NCI-H187 treated with DMSO at 0.1 percent for 48 hours (cell line): ENCODE measurements around the gene NCAPD2.
"Not testable (repeated sequence)": the region's sequence is repeated elsewhere in the genome, so short reads cannot be mapped to it uniquely, and the experiment has no call there.

Source experiments
- DNase-seq: peaks from one replicate; lab custom pipeline; 2025; lab: John Stamatoyannopoulos, UW

Gene NCAPD2

DNA sequence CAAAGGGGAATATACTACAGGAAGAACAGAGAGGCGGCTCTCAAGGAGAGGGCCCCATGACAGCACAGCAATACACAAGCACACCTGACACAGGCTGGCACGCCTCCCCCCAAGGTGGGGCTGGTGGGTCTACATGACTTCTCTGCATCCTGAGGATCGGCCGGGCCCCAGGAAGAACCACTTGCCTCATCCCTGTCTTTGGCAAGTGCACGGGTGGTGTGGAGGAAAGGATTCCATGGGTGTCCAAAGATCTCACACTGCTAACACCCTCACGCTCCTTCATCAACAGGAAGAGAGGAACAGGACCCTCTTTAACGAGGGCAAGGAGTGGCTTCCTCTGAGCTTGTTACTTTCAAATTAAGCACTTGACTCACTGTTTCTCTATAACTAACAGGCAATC, 30.7 kb upstream of the NCAPD2 start:
- no peak for DNase-seq

DNA sequence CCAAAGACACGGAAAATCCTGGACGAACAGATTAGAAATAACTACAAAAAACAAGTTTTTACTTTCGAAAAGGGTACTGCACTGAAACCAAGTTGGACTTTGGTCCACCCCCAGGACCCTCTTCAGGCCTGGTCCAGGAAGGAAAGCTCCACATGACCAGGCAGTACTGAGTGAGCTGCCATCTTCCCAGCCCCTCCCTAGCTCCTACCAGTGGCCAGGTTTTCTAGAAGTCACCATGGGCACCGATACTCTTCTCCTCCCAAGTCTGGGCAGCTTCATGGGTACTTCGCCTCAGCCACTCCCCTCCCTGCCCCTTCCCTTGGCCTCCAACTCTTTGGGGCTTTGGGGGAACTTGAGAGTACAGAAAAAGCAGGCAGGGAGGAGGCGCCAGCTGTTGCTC, 30.0 kb upstream of the NCAPD2 start:
- DNase-seq = no peak

DNA sequence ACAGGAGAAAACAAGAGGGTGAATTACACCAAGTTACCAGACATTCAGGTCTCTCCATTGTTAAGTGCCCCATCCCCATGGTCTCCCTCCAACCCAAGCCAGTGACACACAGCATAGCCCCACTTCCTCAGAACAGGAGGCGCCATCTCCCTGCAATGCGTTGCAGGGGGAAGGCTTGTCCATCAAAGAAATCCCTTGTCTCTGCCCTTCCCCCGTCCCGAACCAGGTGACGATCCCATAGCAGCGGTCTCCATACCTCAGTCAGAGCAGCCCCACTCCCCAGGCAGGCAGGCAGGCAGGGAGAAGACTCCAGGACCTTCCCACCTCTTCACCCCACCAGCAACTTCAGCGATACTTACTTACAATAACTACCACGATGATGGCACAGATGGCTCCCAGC, 29.4 kb upstream of the NCAPD2 start:
- no peak for DNase-seq

DNA sequence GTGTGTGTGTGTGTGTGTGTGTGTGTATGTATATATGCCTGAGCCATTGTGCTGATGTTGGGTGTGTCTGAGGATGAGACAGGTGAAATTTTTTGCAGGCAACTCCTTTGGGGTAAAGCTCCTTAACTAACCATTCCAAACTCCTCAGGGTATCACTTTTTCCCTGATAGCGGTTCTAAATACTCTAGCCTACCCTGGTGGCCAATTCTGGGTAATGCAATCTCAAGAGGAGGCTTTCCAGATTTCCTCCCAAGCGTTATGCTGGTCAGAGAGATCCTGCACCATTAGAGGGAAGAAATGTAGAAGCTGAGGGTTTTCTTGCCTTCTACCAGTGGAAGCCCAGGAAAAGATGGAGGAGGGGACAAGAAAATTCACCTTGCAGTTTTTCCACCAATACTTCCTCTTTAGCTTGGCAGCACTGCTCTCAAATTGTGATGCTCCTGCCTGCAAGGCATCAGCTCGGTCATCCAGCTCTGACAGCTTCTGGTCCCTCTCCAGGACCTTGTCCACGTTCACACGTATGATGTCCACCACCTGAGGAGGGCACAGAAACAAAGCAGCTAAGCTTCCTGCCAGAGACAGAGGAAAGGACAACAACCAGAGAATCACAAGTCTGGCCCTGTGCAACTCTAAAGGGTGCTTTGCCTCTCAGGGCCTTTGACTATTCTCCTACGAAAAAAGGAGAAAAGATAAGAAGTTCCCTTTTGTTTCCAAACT, 28.3 kb upstream of the NCAPD2 start:
- DNase-seq = no peak

DNA sequence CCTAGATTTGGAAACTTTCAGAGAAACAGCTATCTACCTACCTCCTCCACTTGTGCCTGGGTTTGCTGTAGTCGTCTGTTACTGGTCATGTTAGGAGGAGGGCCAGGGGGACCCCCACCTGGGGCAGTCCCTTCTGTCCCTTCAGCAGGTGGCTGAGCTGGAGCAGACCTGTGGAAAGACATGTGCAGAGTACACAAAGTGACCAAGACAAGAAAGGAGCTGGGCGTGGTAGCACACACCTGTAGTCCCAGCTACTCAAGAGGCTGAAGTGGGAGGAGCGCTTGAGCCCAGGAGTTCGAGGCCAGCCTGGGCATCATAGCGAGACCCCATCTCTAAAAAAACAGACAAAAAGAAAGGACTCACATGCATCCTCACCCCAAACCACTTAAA, 27.7 kb upstream of the NCAPD2 start:
- DNase-seq = no peak

DNA sequence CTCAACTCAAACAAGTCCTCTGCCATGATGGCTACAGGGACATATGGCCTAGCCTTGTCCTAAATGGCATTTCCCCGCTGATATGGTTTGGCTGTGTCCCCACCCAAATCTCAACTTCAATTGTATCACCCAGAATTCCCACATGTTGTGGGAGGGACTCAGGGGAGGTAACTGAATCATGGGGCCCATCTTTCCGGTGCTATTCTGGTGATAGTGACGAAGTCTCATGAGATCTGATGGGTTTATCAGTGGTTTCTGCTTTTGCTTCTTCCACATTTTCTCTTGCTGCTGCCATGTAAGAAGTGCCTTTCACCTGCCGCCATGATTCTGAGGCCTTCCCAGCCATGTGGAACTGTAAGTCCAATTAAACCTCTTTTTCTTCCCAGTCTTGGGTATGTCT, 27.2 kb upstream of the NCAPD2 start:
- DNase-seq = not testable (repeated sequence)

DNA sequence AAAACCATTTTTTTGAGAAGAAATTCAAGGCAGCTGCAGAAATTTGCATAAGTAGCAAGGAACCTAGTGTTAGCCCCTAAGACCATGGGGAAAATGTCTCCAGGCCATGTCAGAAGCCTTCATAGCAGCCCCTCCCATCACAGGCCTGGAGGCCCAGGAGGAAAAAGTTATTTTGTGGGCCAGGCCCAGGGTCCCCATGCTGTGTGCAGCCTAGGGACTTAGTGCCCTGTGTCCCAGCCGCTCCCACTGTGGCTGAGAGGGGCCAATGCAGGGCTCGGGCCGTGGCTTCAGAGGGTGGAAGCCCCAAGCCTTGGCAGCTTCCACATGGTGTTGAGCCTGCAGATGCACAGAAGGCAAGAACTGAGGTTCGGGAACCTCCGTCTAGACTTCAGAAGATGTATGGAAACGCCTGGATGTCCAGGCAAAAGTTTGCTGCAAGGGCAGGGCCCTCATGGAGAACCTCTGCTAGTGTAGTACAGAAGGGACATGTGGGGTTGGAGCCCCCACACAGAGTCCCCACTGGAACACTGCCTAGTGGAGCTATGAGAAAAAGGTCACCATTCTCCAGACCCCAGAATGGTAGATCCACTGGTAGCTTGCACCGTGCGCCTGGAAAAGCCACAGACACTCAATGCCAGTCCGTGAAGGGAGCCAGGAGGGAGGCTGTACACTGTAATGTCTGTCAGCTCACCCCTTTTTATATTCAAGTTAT, 26.2 kb upstream of the NCAPD2 start:
- DNase-seq = not testable (repeated sequence)

DNA sequence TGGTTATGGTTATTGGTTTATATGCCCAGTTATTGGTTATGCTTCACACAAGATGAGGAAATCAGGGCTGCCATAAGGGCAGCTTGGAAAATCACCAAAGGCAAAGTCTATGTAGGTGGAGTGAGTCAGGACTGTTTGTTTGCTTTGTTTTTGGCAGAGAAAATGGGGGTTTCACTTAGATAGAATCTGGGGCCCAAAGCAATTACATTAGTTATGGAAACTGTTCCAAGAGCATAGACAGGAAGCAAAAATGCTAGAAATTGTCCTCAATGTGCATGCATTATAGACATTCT, 25.7 kb upstream of the NCAPD2 start:
- DNase-seq = no peak

DNA sequence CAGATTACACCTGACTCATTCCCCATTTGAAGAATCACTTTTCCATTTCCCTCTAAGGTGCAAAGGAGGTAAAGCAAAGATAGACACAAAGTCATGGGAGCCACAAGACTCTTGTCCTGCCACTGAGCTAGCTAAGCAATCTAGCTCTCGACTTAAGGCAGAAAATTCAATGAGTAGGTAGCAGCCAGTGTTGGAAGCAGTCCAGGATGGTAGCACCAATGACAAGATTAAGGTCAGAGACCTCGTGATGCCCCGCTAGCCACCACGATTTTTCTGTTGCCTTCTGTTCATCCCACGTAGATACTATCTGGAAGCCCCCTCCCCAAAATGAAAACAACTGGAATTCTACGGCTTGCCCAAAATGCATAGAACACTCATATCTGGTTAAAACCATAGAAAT, 24.8 kb upstream of the NCAPD2 start:
- no peak for DNase-seq

DNA sequence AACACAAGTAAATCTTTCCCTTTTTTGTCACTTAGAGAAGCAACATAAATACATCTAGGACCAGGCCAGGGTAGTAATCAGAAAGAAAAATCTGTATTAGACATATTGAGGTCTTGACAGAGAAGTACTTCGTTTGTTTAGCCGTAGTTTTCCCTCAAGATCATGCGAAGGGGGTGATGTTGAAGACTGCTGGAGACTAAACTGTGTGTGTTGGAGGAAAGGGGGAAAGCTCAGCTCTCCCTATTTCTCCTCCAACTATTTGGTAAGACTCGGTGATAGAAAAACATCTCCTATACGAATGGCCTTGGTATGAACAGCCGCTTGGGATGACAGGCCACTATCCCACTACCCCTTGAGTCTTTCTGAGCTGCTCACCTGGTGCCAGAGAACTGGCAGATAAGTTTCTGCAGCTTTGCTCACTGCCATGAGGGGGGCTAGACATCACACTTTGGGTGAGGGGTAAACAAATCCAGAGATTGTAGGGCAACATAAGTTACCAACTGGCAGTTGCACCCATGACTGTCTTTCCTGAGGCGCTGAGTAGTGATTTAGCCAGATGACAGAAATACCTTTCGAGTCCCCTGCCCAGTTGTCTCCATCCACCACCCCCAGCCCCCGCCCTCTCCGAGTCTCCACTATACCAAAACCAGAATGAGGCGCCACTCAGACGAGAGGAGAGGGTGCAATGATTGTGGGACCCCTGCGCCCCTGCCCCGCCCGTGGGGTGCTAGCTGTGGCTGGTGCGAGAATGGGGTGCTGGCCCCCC, 24.1 kb upstream of the NCAPD2 start:
- DNase-seq = no peak

DNA sequence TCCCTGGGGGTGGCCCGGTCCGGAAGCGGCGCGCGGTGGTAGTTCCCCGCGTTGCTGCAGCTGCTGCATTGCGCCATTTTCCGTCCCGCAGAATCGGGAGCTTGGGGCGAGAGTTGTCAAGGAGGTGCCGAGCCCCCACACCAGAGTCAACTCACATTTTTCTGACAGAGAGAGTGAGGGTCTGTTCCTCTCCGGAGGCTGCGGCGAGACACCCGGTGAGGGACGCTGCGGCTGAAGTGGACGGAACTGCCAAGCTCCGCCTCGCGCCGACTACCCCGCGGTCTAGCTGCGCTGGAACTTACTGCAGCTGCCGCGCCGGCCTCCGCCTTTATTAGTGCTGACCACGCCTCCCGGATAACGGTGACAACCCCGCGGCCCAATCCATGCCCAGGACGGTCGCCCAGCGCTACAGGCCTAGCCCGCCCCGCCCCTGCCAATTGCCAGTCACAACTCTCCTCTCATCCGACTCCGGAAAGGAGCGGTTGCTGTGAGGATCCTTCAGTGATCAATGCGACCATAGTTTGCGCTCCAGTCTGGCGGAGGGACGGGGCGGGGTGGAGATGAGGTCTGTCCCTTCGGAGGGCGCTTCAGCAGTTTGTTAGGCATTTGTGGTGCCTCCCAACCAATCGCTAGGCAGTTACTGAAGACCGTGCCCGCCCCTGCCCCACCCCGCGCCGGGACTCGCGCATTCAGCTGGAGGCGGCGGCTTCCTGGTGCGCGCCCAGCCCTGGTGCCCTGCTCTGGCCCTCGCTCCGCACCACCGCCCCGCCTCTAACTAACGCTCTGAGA, 23.3 kb upstream of the NCAPD2 start, which contains the start of gene VAMP1:
Gene VAMP1 (minus strand): TSS at position 303 of the 789 bp plus-strand sequence. CDS start 146 bp downstream, at position 157.
- DNase-seq = peak; percentile 92

DNA sequence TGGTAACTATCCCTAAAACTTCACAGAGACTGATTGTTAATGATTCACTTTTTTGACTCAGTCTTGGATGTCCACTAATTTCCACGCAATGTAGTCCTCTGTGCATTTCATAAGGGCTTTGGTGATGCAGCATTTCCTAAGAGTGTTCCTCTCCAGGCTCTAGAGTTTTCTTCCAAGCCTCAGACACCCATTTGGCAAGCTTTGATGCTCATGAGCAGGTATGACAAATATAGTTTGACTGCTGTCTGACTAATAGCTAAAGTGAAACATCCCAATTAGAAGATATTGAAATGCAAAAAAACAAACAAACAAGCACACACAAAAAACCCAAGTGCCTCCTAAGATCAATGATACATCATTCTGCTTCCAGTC, 21.9 kb upstream of the NCAPD2 start:
- no peak for DNase-seq

DNA sequence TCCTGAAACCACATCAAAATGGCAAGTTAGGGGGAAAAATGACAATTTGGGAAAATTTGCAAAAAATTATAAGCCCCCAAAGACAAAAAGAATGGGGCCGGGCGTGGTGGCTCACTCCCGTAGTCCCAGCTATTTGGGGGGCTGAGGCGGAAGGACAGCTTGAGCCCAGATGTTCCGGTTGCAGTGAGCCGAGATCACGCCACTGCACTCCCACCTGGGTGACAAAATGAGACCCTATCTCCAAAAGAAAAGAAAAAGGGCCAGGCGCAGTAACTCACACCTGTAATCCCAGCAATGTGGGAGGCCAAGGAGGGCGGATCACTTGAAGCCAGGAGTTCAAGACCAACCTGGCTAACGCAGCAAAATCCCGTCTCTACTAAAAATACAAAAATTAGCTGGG, 21.4 kb upstream of the NCAPD2 start:
- DNase-seq = no peak

DNA sequence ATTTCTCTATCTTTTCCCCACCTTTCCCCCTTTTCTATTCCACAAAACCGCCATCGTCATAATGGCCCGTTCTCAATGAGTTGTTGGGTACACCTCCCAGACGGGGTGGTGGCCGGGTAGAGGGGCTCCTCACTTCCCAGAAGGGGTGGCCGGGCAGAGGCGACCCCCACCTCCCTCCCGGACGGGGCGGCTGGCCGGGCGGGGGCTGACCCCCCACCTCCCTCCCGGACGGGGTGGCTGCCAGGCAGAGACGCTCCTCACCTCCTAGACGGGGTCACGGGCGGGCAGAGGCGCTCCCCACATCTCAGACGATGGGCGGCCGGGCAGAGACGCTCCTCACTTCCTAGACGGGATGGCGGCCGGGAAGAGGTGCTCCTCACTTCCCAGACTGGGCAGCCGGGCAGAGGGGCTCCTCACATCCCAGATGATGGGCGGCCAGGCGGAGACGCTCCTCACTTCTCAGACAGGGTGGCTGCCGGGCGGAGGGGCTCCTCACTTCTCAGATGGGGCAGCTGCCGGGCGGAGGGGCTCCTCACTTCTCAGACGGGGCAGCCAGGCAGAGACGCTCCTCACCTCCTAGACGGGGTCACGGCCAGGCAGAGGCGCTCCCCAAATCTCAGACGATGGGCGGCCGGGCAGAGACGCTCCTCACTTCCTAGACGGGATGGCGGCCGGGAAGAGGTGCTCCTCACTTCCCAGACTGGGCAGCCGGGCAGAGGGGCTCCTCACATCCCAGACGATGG, 18.5 kb upstream of the NCAPD2 start:
- DNase-seq = not testable (repeated sequence)

DNA sequence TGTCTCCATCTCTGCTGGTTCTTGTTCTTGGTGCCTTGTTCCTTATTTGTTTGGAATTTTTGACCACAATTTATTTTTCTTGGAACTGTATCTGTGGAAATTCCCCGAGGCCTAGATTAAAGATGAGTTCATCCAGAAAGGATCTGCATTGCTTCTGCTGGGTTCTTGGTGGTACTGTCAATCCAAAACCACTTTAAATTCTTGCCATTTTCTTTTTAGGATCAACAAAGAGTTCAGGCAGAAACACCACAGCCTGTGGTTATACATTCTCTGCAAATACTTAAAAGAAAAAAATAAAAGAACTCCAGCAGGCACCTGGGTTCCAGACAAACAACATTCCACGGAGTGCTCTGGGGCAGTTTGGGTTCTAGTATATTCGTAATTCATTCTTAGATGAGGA, 17.4 kb upstream of the NCAPD2 start:
- no peak for DNase-seq

DNA sequence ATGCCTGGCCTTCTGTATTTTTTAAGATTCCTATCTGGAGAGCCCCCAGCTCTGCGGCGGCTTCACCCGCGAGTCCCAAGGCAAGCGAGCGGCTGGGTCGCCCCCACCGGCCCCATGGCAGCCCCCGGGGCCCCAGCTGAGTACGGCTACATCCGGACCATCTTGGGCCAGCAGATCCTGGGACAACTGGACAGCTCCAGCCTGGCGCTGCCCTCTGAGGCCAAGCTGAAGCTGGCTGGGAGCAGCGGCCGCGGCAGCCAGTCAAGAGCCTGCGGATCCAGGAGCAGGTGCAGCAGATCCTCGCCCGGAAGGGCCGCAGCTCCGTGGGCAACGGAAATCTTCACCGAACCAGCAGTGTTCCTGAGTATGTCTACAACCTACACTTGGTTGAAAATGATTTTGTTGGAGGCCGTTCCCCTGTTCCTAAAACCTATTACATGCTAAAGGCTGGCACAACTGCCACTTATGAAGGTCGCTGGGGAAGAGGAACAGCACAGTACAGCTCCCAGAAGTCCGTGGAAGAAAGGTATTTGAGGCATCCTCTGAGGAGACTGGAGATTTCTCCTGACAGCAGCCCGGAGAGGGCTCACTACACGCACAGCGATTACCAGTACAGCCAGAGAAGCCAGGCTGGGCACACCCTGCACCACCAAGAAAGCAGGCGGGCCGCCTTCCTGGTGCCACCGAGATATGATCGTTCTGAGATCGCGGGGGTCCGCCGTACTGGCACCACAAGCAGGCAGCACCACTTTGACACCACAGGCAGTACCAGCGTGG, 16.1 kb upstream of the NCAPD2 start:
- DNase-seq = not testable (repeated sequence)

DNA sequence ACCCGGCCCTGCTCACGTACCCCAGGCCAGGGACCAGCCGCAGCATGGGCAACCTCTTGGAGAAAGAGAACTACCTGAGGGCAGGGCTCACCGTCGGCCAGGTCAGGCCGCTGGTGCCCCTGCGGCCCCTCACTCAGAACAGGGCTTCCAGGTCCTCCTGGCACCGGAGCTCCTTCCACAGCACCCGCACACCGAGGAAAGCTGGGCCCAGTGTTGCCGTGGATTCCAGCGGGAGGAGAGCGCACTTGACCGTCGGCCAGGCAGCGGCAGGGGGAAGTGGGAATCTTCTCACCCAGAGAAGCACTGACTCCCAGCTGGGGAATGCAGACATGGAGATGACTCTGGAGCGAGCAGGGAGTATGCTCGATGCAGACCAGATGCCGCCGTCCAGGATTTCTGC, 15.5 kb upstream of the NCAPD2 start:
- DNase-seq = no peak

DNA sequence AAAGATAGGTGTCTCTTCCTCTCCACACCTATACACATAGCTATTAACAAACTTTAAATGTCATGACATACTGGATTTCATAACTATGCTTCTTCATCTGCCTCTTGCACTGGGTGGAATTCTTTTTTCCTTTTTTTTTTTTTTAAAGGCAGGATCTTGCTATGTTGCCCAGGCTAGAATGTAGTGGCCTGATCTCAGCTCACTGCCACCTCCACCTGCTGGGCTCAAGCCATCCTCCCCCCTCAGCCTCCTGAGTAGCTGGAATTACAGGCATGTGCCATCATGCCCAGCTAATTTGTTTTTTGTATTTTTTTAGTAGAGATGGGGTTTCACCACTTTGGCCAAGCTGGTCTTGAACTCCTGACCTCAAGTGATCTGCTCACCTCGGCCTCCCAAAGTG, 5.7 kb upstream of the NCAPD2 start:
- no peak for DNase-seq

DNA sequence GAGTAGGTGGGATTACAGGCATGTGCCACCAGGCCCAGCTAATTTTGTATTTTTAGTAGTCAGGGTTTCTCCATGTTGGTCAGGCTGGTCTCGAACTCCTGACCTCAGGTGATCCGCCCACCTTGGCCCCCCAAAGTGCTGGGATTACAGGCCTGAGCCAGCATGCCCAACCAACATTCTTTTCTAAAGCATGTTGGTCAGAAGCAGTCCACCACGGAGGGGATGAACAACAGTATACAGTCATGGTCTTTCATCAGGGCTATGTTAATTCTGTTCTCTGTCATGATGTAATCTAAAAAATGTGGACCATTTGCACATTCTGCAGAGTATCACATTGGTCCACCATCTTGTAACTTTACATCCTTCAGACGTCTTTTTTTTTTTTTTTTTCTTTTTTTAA, 4.5 kb upstream of the NCAPD2 start:
- no peak for DNase-seq

DNA sequence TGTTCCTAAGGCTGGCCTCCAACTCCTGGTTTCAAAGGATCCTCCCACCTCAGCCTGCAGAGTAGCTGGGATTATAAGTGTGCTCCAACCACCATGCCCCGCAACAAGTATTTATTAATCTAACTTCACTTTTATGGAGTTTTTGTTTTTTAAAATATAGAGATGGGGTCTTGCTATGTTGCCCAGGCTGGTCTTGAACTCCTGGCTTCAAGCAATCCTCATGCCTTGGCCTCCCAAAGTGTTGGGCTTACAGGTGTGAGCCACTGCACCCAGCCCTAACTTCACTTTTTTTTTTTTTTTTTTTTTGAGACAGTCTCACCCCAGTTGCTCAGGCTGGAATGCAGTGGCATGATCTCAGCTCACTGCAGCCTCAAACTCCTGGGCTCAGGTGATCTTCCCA, 3.2 kb upstream of the NCAPD2 start:
- DNase-seq = not testable (repeated sequence)
